HepG2 (cell line): ENCODE data around the gene ZNF185. TPM values are rescaled to one million over a fixed set of nuclear protein-coding genes. Genes with fewer than 3 reads are reported as not detected.

ENCODE experiments used
- ATAC-seq: fragments of 200-7000 bp; cut with Tn5 transposase; 3 replicates; pipeline ENCODE4 v1.9.1; 2020; ENCODE audit warnings: mild to moderate bottlenecking, moderate library complexity
- BruUV-seq: library from RNA; stranded (reverse); fragments of 400-500 nt; replicated peaks from 2 replicates; lab custom pipeline; 2021; lab: Mats Ljungman, UMichigan
- CTCF ChIA-PET: fragments of 300-600 bp; formaldehyde crosslinking; extraction: SDS; loops from one replicate; lab custom pipeline; 2021; ENCODE audit warnings: low total read pairs, inconsistent platforms, low intra/inter-chr PET ratio; lab: Yijun Ruan, JAX
- POLR2A ChIA-PET: fragments of 350-600 bp; sonication (Branson Sonifier 250); formaldehyde crosslinking; loops from one replicate; lab custom pipeline; 2020; ENCODE audit warnings: antibody characterized with exemption, inconsistent platforms; lab: Yijun Ruan, JAX
- DNase-seq: peaks from one replicate; pipeline ENCODE4 v3.0.0-alpha.2; 2015; ENCODE audit warnings: low spot score
- FAIRE-seq: peaks from 3 replicates; lab custom pipeline; 2011; peaks lifted over from hg19 to GRCh38; lab: Jason Lieb, UNC
- H2AFZ ChIP-seq: one replicate; pipeline ENCODE4 v1.6.1; 2011; ENCODE audit warnings: low read length, inconsistent platforms
- H3K27ac ChIP-seq: fragments of 300-600 bp; 3 replicates; pipeline ENCODE4 v1.8.0; 2011; ENCODE audit warnings: mixed run types, mild to moderate bottlenecking, mixed read lengths, low read length, inconsistent platforms; ENCODE audit not compliant: insufficient read depth; ENCODE audit errors: extremely low read length
- H3K27me3 ChIP-seq, 2 experiments: fragments of 200-600 bp in 1 of 2; 2 replicates in 1 of 2; 3 replicates in 1 of 2; pipeline versions ENCODE4 v1.6.0 to v1.8.0; 2011; ENCODE audit warnings: low read length in 2 of 2, mild to moderate bottlenecking in 2 of 2, moderate library complexity in 2 of 2, inconsistent platforms in 1 of 2; ENCODE audit not compliant: insufficient read depth in 2 of 2, control insufficient read depth in 1 of 2
- H3K36me3 ChIP-seq, 2 experiments: fragments of 200-600 bp in 1 of 2; replicated peaks in 1 of 2; 2 replicates in 1 of 2; 3 replicates in 1 of 2; pipeline versions ENCODE4 v1.5.1 to v1.8.0; 2011; ENCODE audit warnings: low read length in 2 of 2, inconsistent platforms in 1 of 2; ENCODE audit not compliant: insufficient read depth in 2 of 2, control insufficient read depth in 1 of 2
- H3K4me1 ChIP-seq: 2 replicates; pipeline ENCODE4 v1.5.1; 2012; ENCODE audit warnings: low read length, inconsistent platforms; ENCODE audit not compliant: insufficient read depth
- H3K4me2 ChIP-seq: 2 replicates; pipeline ENCODE4 v1.6.0; 2011; ENCODE audit warnings: low read depth, low read length, inconsistent platforms
- H3K4me3 ChIP-seq, 3 experiments: fragments of 200-600 bp in 1 of 3; sonication (generic), shearing (Covaris generic) in 1 of 3; replicated peaks in 1 of 3; 2 replicates each; pipeline ENCODE4 v1.5.1; 2011 to 2016; ENCODE audit warnings: low read length in 3 of 3, inconsistent platforms in 2 of 3, low read depth in 2 of 3, mild to moderate bottlenecking in 2 of 3, control low read depth in 1 of 3, mixed read lengths in 1 of 3; ENCODE audit not compliant: insufficient read depth in 1 of 3
- H3K79me2 ChIP-seq: one replicate; pipeline ENCODE4 v1.6.1; 2011; ENCODE audit warnings: low read length, inconsistent platforms; ENCODE audit not compliant: insufficient read depth
- H3K9ac ChIP-seq: 2 replicates; pipeline ENCODE4 v1.6.0; 2011; ENCODE audit warnings: mild to moderate bottlenecking, low read depth, low read length, inconsistent platforms; ENCODE audit not compliant: insufficient read depth
- H3K9me3 ChIP-seq: 2 replicates; pipeline ENCODE4 v1.5.1; 2012; ENCODE audit warnings: mild to moderate bottlenecking, low read length
- H4K20me1 ChIP-seq: 2 replicates; pipeline ENCODE4 v1.6.0; 2011; ENCODE audit warnings: inconsistent platforms, mild to moderate bottlenecking, low read length, moderate library complexity; ENCODE audit not compliant: insufficient read depth
- MAFF ChIP-seq: IDR thresholded peaks from 2 replicates; pipeline ENCODE4 v1.6.1; 2011; ENCODE audit warnings: low read depth, low read length, improper control_type of control experiment
- NR2F1 ChIP-seq, 2 experiments: fragments of 450-650 bp in 1 of 2; formaldehyde crosslinking in 1 of 2; IDR thresholded peaks; 2 replicates each; pipeline versions ENCODE4 v1.5.0 to v1.6.1; 2016 to 2020; ENCODE audit warnings: mild to moderate bottlenecking in 1 of 2, missing compliant biosample characterization in 1 of 2, missing genetic modification reagents in 1 of 2, moderate library complexity in 1 of 2
- PPARG ChIP-seq: conservative IDR thresholded peaks from 2 replicates; pipeline ENCODE4 v1.6.1; 2016; ENCODE audit warnings: missing biosample characterization, missing genetic modification reagents
- RXRA ChIP-seq: sonication (generic); formaldehyde crosslinking; IDR thresholded peaks from 2 replicates; pipeline ENCODE4 v1.5.1; 2020; ENCODE audit warnings: missing genetic modification reagents
- RXRB ChIP-seq: IDR thresholded peaks from 2 replicates; pipeline ENCODE4 v1.6.1; 2016; ENCODE audit warnings: borderline replicate concordance, missing genetic modification reagents, missing compliant biosample characterization
- ZFYVE20 ChIP-seq: sonication (generic); formaldehyde crosslinking; IDR thresholded peaks from 2 replicates; pipeline ENCODE4 v1.8.0; 2023; ENCODE audit warnings: low read depth, mild to moderate bottlenecking, moderate library complexity, missing genetic modification reagents, borderline replicate concordance
- ZNF234 ChIP-seq: sonication (generic); formaldehyde crosslinking; conservative IDR thresholded peaks from 2 replicates; pipeline ENCODE4 v1.5.1; 2020; ENCODE audit warnings: mild to moderate bottlenecking, missing genetic modification reagents
- ZNF263 ChIP-seq: sonication (generic); formaldehyde crosslinking; IDR thresholded peaks from 2 replicates; pipeline ENCODE4 v1.4.0; 2020; ENCODE audit warnings: missing genetic modification reagents
- ZNF891 ChIP-seq: sonication (generic); formaldehyde crosslinking; IDR thresholded peaks from 2 replicates; pipeline ENCODE4 v1.5.0; 2020; ENCODE audit warnings: mild to moderate bottlenecking, missing genetic modification reagents
- ZSCAN31 ChIP-seq: sonication (generic); formaldehyde crosslinking; IDR thresholded peaks from 2 replicates; pipeline ENCODE4 v1.5.0; 2020; ENCODE audit warnings: low read depth, mild to moderate bottlenecking, missing genetic modification reagents
- WGBS: methylation state at CpG from one replicate; pipeline ENCODE4 v1.1.6; 2017; ENCODE audit warnings: low lambda C conversion rate; 5-methylcytosine and 5-hydroxymethylcytosine counted together
- in situ Hi-C: cut with HindIII; loops from 2 replicates; pipeline ENCODE4 v1.10.0; 2017; ENCODE audit warnings: low pct_unique_long_range_greater_than_20kb; ENCODE audit not compliant: extremely low pct_ligation_motif_present
- intact Hi-C: fragments of 100-400 bp; cut with micrococcal nuclease; formaldehyde crosslinking; loops from one replicate; pipeline ENCODE4 v1.10.0; 2022; ENCODE audit not compliant: unreplicated experiment
- polyA plus RNA-seq, 8 experiments: library from polyadenylated mRNA; depleted of rRNA in 3 of 8; stranded (reverse) in 7 of 8; unstranded in 1 of 8; fragments of >200 nt; fragmentation: Illumina TruSeq in 4 of 8; extraction: Trizol in 4 of 8; gene quantifications; 2 replicates each; pipeline versions ENCODE4 v1.2.1 to v1.2.3, GENCODE V29; 2011 to 2016; ENCODE audit warnings: low read depth in 4 of 8, missing spikeins in 1 of 8, mixed read lengths in 1 of 8; ENCODE audit not compliant: insufficient read depth in 1 of 8
- total RNA-seq, 5 experiments: library from RNA; depleted of rRNA; stranded (reverse); fragments of >200 nt; fragmentation: Illumina TruSeq; extraction: Trizol; gene quantifications; 2 replicates each; pipeline ENCODE4 v1.2.3, GENCODE V29; 2016; ENCODE audit warnings: low read depth in 1 of 5
- TF ChIP-seq, protein P1 (sequence below): sonication (generic); formaldehyde crosslinking; IDR thresholded peaks from 2 replicates; pipeline ENCODE4 v1.4.0; 2020; ENCODE audit warnings: missing genetic modification reagents, mild to moderate bottlenecking, borderline replicate concordance
- TF ChIP-seq, protein P2 (sequence below): sonication (generic); formaldehyde crosslinking; IDR thresholded peaks from 2 replicates; pipeline ENCODE4 v1.5.1; 2020; ENCODE audit warnings: mild to moderate bottlenecking, missing genetic modification reagents, moderate library complexity

The ZNF185 gene
- total and polyA plus RNA-seq, 2 of the 13 experiments (the other 11 are each of a cell fraction or from before 2014, with no cell fraction given): 1.6 to 3.4 TPM

GRCh38 chrX:152915541-152916241 is 17.8 kb downstream of the ZNF185 start (continued):
- TF ChIP-seq, protein P1, sequence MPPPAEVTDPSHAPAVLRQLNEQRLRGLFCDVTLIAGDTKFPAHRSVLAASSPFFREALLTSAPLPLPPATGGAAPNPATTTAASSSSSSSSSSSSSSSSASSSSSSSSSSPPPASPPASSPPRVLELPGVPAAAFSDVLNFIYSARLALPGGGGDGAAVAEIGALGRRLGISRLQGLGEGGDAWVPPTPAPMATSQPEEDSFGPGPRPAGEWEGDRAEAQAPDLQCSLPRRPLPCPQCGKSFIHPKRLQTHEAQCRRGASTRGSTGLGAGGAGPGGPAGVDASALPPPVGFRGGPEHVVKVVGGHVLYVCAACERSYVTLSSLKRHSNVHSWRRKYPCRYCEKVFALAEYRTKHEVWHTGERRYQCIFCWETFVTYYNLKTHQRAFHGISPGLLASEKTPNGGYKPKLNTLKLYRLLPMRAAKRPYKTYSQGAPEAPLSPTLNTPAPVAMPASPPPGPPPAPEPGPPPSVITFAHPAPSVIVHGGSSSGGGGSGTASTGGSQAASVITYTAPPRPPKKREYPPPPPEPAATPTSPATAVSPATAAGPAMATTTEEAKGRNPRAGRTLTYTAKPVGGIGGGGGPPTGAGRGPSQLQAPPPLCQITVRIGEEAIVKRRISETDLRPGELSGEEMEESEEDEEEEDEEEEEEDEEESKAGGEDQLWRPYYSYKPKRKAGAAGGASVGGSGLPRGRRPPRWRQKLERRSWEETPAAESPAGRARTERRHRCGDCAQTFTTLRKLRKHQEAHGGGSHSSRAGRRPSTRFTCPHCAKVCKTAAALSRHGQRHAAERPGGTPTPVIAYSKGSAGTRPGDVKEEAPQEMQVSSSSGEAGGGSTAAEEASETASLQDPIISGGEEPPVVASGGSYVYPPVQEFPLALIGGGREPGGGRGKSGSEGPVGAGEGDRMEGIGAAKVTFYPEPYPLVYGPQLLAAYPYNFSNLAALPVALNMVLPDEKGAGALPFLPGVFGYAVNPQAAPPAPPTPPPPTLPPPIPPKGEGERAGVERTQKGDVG (CRISPR knock-in tag): no peak
- TF ChIP-seq NR2F1 (CRISPR knock-in tag; IDR thresholded peaks at IDR 0.05) (no peak), ZFYVE20 (CRISPR knock-in tag) (no peak), ZSCAN31 (CRISPR knock-in tag) (no peak)

GRCh38 chrX:152917656-152918579 is 20.1 kb downstream of the ZNF185 start:
- ATAC-seq (peak; percentile 58), DNase-seq (no peak), FAIRE-seq (no peak)
- no peaks in the 10 kb centered on the region for H4K20me1 ChIP-seq
- H3K4me1 ChIP-seq: peaks cover 11% of the 10 kb centered on the region
- no TSS peak for BruUV-seq
- H3K9me3 ChIP-seq: no peaks in the 10 kb centered on the region
- H3K36me3 ChIP-seq: no peaks in the 10 kb centered on the region
- no peaks in the 10 kb centered on the region for H3K79me2 ChIP-seq
- H3K4me3 ChIP-seq: peak overlapping the region; percentile 23 to 61 (median 35); a peak in 5 of 6 replicates
- peak overlapping the region; percentile 15; the same call in 1 of the 2 replicates for H3K9ac ChIP-seq
- CTCF ChIA-PET: no interaction called here
- H3K4me2 ChIP-seq: peak overlapping the region; percentile 70
- H3K27me3 ChIP-seq: no peaks in the 10 kb centered on the region; a peak in 1 of 5 replicates
- intact Hi-C loops (no loop called here), in situ Hi-C loops (no loop called here)
- no peak overlapping the region for H3K27ac ChIP-seq
- no peak overlapping the region for H2AFZ ChIP-seq
- POLR2A ChIA-PET: interaction anchor here (2.0 kb wide), 1 partner anchor 24 kb away, joined by 5 read pairs; no protein-coding TSS in a partner anchor
- WGBS: 0% methylated on average over 4 of the region's 21 CpGs
- TF ChIP-seq ZNF891 (no peak), RXRA (CRISPR knock-in tag) (peak; percentile 22; the same call in 1 of the 2 replicates), ZNF263 (CRISPR knock-in tag) (0 out of 2 replicates have a peak, but pooled peaks have one; percentile 36), ZNF234 (no peak), RXRB (CRISPR knock-in tag) (peak; percentile 42; the same call in 1 of the 2 replicates), PPARG (peak; percentile 82), MAFF (no peak)
- TF ChIP-seq, protein P2, sequence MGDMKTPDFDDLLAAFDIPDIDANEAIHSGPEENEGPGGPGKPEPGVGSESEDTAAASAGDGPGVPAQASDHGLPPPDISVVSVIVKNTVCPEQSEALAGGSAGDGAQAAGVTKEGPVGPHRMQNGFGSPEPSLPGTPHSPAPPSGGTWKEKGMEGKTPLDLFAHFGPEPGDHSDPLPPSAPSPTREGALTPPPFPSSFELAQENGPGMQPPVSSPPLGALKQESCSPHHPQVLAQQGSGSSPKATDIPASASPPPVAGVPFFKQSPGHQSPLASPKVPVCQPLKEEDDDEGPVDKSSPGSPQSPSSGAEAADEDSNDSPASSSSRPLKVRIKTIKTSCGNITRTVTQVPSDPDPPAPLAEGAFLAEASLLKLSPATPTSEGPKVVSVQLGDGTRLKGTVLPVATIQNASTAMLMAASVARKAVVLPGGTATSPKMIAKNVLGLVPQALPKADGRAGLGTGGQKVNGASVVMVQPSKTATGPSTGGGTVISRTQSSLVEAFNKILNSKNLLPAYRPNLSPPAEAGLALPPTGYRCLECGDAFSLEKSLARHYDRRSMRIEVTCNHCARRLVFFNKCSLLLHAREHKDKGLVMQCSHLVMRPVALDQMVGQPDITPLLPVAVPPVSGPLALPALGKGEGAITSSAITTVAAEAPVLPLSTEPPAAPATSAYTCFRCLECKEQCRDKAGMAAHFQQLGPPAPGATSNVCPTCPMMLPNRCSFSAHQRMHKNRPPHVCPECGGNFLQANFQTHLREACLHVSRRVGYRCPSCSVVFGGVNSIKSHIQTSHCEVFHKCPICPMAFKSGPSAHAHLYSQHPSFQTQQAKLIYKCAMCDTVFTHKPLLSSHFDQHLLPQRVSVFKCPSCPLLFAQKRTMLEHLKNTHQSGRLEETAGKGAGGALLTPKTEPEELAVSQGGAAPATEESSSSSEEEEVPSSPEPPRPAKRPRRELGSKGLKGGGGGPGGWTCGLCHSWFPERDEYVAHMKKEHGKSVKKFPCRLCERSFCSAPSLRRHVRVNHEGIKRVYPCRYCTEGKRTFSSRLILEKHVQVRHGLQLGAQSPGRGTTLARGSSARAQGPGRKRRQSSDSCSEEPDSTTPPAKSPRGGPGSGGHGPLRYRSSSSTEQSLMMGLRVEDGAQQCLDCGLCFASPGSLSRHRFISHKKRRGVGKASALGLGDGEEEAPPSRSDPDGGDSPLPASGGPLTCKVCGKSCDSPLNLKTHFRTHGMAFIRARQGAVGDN: peak; percentile 59
